ENCODE results near the gene PSMB7.
"Not testable (repeated sequence)": the region's sequence is repeated elsewhere in the genome, so short reads cannot be mapped to it uniquely, and the experiment has no call there.

Gene PSMB7

DNA sequence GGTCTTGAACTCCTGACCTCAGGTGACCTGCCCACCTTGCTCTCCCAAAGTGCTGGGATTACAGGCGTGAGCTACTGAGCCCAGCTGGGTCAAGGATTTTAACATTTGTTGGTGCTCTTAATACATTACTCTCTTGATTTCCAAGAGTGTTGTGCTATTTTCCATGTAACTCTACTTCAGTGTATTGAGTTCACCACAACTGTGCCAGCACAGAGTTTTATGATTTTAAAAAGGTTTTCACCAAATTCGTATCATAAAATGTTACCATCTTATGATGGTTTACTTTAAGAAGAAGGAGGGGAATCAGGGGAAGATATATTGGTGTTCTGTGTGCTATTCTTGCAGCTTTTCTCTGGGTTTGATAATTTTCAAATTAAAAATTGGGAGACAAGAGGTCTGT is 28.4 kb upstream of the PSMB7 start:
- DNase-seq (ENCODE audit: low spot score) = no peak

- no peak for DNase-seq (ENCODE audit: low spot score)
Measured at GRCh38 chr9:124442826-124443225, 27.6 kb upstream of the PSMB7 start.

DNA sequence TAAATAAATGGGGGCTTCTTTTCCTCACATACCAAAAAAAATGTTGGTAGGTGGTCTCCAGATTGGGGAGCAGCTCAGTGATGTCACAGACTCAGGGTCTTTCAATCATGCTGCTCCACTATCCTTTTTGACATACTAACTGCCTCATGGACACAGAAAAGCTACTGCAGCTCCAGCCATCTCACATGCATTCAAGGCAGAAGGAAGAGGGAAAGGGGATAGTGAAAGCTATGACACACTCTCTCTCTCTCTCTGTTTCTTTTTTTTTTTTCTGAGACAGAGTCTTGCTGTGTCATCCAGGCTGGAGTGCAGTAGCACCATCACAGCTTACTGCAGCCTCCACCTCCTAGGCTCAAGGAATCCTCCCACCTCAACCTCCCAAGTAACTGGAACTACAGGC is 27.1 kb upstream of the PSMB7 start:
- DNase-seq (ENCODE audit: low spot score) = no peak

- DNase-seq (ENCODE audit: low spot score) = no peak
Measured at GRCh38 chr9:124441291-124441690, 26.0 kb upstream of the PSMB7 start.

DNA sequence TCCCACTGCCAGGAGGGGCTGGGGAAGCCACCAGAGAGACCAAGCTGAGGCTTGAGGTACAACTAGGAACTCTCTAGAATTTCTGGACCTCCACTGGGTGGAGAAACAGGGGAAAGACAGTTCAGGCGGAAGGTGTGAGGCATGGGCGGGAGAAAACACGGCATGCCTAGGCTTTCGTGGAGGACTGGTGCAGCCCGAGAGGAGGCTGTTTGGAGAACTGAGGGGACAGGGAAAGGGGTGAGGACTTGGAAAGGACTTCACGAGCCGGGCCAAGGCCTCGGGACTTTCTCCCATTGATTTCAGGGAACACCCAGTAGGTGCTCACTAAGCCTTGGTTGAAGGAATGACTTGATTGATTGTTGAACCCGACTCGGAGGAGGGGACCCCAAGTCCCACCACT is 25.5 kb upstream of the PSMB7 start:
- DNase-seq (ENCODE audit: low spot score) = no peak

DNA sequence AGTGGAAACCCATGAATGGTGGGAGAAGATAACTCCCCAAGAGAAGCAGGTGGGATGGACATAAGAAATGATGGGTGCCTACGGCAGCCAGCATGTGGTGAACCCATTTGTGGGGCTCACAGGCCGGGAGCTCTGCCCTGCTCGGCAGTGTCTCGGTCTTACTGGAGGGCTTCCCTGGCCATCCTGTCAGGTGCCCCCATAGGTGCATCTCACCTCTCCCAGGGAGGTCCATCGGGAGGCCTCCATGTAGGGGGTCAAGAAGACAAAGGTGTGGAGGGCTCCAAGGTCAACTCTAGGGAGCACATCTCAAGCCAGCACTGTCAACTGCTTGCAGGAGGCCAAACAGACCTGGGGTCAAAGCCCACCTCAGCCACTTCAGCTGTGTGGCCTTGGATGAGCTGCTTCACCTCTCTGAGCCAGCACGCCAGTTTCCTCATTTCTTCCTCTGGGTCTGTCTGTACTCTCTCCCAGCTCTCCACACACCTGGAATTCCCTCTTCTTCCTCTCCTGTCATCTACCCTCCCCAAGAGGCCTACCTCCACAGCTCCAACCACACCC is 24.5 kb upstream of the PSMB7 start:
- no peak for DNase-seq (ENCODE audit: low spot score)

DNA sequence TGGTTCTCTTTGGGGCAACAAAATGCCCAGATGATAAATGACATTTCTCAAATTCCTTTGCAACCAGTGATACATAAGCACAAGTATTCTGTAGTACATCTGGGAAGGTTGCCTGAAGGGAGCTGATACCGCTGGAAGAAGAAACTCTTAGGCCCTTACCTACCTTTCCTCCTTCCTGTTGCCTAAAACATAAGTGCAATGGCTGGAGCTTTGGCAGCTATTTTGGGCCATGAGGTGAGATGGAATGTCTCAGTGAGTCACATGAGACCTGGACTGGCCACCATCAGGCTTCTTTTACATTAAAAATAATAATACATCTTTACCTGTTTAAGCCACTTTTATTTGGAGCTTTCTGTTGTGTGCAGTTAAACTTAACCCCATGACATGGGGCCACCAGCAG is 23.8 kb upstream of the PSMB7 start:
- no peak for DNase-seq (ENCODE audit: low spot score)

- DNase-seq (ENCODE audit: low spot score) = no peak
Measured at GRCh38 chr9:124438091-124438490, 22.8 kb upstream of the PSMB7 start.

DNA sequence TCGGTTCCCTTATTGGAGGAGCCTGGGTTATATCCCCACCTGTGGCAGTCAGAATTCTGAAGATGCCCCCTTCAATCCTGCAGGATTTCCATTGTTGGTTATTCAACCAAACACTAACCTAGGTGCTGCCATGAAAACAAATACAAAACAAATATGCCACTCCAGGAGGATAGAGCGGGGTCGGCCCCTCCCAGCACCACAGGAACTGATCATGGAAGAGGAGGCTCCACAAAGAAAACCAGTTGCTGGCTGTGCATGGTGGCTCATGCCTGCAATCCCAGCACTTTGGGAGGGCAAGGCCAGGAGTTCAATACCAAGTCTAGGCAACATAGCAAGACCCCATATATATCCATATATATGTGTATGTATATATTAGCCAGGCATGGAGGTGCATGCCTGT is 21.8 kb upstream of the PSMB7 start:
- no peak for DNase-seq (ENCODE audit: low spot score)

GRCh38 chr9:124436320-124436719 is 21.1 kb upstream of the PSMB7 start:
- DNase-seq (ENCODE audit: low spot score) = no peak

GRCh38 chr9:124429530-124429867 is 14.3 kb upstream of the PSMB7 start:
- no peak for DNase-seq (ENCODE audit: low spot score)

DNA sequence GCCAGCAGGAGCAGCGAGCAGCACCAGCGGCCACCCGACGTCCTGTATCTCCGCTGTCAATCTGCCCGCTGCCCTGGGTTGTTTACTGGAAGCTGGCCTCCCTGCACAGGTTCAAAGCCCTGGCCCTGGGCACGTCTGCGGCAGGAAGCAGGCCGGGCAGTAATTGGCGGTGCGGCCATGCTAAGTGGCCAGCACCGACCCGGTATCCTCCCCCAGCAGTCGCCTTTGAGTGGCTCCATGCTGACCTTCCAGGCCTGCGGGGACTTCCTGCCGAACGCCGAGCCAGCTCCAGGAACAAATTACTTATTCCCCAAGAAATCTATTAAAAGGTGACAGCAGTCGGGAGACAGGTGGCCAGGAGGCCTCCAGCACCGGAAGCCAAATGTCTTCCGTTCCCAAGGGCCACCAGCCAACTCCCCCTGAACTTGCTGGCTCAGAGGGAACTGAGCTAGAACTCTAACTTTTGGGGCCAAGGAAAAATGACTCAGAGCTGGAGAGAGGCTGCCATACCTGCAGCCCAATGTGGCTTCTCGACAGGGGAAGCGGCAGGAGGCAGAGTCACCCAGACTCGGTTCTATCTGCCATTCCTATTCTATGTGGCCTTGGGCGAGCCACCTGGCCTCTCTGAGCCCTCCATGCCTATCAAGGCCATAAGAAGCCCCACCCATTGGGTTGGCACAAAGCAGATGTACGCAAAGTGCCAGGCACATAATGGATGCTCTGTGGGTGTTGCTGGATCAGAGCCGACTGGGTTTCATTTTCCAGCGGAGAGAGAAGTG is 13.7 kb upstream of the PSMB7 start:
- DNase-seq (ENCODE audit: low spot score) = no peak

GRCh38 chr9:124427281-124427680 is 12.0 kb upstream of the PSMB7 start:
- no peak for DNase-seq (ENCODE audit: low spot score)

GRCh38 chr9:124426361-124426760 is 11.1 kb upstream of the PSMB7 start:
- DNase-seq (ENCODE audit: low spot score) = no peak

GRCh38 chr9:124425733-124426132 is 10.5 kb upstream of the PSMB7 start:
- not testable (repeated sequence) for DNase-seq (ENCODE audit: low spot score)

DNA sequence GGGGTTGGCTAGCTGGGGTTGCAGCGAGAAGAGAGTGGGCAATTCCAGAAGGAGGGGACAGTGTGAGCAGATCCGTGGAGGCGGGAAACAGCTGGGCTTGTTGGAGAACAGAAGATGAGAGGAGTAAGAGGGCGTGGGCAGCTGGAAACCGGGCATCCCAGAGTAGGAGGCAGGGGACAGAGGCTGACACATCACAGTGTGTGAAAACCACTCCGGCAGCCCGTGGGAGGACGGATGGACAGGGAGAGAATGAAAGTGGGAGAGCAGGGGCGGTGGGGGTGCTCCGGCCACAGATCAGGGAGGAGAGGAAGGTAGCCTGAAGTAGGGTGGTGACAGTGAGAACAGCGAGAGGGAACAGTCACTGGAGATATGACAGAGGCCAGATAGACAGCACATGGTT is 8.3 kb upstream of the PSMB7 start:
- DNase-seq (ENCODE audit: low spot score) = no peak

DNA sequence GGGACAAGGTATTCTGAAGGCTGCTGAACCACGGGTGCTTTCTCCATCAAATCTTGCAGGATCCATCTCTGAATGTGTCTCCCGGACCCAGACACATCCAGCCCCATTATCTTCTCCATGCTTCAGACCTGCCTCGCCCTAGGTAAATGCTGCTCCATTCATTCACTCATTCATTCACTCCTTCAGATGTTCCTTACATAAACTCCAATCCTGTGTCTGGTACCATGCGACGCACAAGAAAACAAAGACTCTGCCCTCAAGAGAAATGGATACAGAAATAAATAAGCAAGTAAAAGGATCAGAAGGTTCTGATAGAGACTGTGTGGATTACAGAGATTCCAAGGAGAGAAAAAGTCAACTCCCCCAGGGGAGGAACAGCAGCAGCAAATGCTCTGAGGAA is 7.9 kb upstream of the PSMB7 start:
- DNase-seq (ENCODE audit: low spot score) = no peak

GRCh38 chr9:124420991-124421543 is 5.8 kb upstream of the PSMB7 start:
- no peak for DNase-seq (ENCODE audit: low spot score)

DNA sequence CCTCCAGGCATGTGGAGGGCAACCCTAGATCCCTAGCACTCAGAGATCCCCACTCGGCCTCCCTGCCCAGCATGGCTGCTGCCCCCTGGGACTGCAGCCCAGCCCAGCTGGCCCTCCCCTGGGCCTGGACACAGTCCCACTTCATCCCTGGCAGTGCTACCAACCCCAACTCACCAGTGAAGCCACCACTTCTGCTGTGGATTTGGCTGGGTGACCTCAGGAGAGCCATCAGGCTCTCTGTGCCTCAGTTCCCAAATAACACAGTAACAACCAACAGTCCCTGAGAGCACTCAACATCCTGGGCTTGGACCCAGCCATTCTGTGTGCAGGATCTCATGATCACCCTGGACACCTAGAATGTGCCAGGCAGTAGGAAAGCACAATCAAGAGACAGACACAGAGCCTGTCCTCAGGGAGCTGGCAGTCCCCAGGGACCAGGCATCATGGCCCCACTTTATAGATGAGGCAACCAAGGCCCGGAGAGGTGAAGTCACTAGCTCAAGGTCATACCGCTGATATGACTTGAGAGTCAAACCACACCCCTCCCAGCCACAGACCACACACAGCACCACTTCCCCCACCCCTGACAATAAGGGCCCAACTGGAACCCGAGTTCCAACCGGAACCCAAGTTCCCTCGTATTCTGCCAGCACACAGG is 4.7 kb upstream of the PSMB7 start:
- DNase-seq (ENCODE audit: low spot score) = no peak

DNA sequence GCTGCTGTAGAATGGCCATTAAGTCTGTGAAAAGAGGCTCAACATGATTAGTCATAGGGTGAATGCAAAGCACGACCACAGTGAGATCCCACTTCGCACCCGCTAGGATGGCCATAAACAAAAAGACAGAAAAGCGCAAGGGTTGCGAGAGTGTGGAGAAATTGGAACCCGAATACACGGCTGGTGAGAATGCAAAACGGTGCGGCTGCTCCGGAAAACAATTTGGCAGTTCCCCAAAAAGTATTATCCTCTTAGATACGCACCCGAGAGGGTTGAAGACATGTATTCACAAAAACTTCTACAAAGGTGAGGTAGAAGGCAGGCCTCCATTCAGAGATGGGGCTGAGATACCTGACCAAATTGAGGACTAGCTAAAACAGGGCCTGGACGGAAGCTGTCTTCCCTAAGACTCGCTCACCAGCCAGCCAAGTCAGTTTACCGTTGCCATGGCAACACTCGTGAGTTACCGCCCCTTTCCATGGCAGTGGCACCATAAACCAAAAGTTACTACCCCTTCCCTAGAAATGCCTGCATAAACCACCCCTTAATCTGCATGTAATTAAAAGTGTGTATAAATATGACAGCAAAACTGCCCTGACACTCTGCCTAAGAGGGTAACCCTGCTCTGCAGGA is 726 bp upstream of the PSMB7 start:
- DNase-seq (ENCODE audit: low spot score) = no peak

- no peak for DNase-seq (ENCODE audit: low spot score)
Measured at GRCh38 chr9:124414612-124415011, 630 bp downstream of the PSMB7 start.

DNA sequence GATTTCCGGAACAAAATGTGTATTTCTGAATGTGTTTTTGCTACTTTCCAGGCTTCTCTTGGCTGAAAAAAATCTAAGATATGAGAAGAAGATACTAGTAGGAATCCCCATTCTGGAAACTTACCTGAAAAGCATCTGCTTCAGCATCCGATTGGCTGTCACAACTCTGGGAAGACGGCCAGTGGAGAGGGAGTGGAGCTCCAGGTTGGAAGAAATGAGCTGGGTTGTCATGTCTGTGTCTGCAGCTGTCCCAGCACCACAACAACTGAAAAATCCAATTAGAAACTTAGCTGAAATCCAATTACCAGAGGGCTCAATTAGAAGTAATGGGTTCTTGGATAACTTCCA is 3.0 kb downstream of the PSMB7 start:
- DNase-seq (ENCODE audit: low spot score) = no peak

Measured in kidney capillary endothelial cell (primary cell).